Body of pancreas (tissue), 4 donors: Measurements from ENCODE around the gene POLR1C. TPM values are rescaled to one million over a fixed set of nuclear protein-coding genes. Genes with fewer than 3 reads are reported as not detected.
"Not testable (repeated sequence)": the region's sequence is repeated elsewhere in the genome, so short reads cannot be mapped to it uniquely, and the experiment has no call there.

Source experiments
- ATAC-seq: fragments of 150-250 bp; one replicate; pipeline ENCODE4 v1.9.1; 2016
- DNase-seq, 4 donors: peaks; one replicate each; pipeline ENCODE4 v3.0.0-alpha.2; 2019
- H3K27ac ChIP-seq, 4 donors: fragments of 200-600 bp; sonication (generic); 1 replicate in 3 of 4; 2 replicates in 1 of 4; pipeline versions ENCODE4 v1.5.1 to v1.6.1; 2016 to 2019; ENCODE audit warnings: mild to moderate bottlenecking in 1 of 4, mixed read lengths in 1 of 4, moderate library complexity in 1 of 4
- H3K27me3 ChIP-seq, 2 donors: fragments of 200-600 bp; sonication (generic); one replicate each; pipeline ENCODE4 v1.6.0; 2016; ENCODE audit warnings: mild to moderate bottlenecking in 1 of 2
- H3K36me3 ChIP-seq, 2 donors: fragments of 200-600 bp; sonication (generic); replicated peaks in 1 of 2; 2 replicates each; pipeline ENCODE4 v1.5.1; 2016; ENCODE audit warnings: low read depth in 2 of 2; ENCODE audit not compliant: insufficient read depth in 1 of 2
- H3K4me1 ChIP-seq: fragments of 200-600 bp; sonication (generic); one replicate; pipeline ENCODE4 v1.6.0; 2016
- H3K4me3 ChIP-seq, 2 donors: fragments of 200-600 bp; sonication (generic); 1 replicate in 1 of 2; 2 replicates in 1 of 2; pipeline ENCODE4 v1.5.1; 2016 to 2019
- H3K9me3 ChIP-seq, 3 donors: fragments of 200-600 bp; sonication (generic); 1 replicate in 2 of 3; 2 replicates in 1 of 3; pipeline ENCODE4 v1.5.1; 2016
- POLR2A ChIP-seq, 3 donors: fragments of 450-650 bp; IDR thresholded peaks; one replicate each; pipeline ENCODE4 v1.6.1; 2016; ENCODE audit warnings: antibody characterized with exemption in 3 of 3, mild to moderate bottlenecking in 2 of 3
- WGBS, 2 donors: methylation state at CpG; one replicate each; pipeline ENCODE4 v1.1.5; 2017; 5-methylcytosine and 5-hydroxymethylcytosine counted together
- intact Hi-C: fragments of 100-400 bp; cut with DNase I; formaldehyde crosslinking; loops from one replicate; pipeline ENCODE4 v1.15.1; 2023
- total RNA-seq, 2 donors: library from RNA; depleted of rRNA; stranded (reverse); fragments of >200 nt; gene quantifications; one replicate each; pipeline ENCODE4 v1.1.0, GENCODE V29; 2016
- TF ChIP-seq, protein P1 (sequence below), 7 experiments: fragments of 450-650 bp in 4 of 7; fragments of 200-600 bp in 3 of 7; sonication (generic) in 3 of 7; IDR thresholded peaks; one replicate each; pipeline ENCODE4 v1.5.1; 2016 to 2019; ENCODE audit warnings: antibody characterized with exemption in 7 of 7

POLR1C gene
- total RNA-seq, 2 donors from 2014 or later, result 19.1 to 20.2 TPM

DNA sequence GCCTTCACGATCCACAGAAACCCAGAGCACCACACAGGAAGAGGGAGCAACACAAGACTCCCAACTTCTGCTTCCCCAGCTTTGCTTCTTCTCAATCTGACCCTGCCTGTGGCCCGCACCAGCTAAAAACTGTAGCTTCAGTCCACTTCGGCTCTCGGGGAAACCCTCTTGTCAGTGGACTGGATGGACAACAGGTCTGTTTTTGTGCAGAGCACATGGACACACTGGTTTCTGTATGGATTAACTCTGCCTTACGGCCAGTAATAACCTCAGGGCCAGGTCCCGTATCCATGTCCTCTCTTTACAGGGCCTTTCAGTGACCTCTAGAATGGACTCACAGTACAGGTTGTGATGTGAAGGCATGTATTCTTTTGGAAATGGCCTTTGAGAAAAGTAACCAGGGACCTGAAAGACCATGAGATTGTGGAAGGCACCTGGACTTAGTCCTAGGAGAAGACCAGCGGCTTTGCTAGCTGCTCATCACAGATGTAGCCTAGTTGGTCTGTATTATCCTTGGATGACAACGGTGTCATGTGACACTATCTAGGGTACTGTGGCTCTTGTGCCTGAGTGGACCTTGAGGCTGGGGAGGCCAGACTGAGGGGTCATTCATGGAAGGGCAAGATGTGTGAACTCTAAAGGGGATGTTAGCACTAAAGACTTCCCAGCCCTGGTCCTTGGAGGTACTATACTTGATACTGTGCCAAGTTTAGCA is 5.8 kb downstream of the POLR1C start:
- ATAC-seq (no peak), DNase-seq (no peak)
- Histone ChIP-seq H3K4me1 (peaks cover 13% of the 10 kb centered on the region), H3K36me3 (peaks cover 9 to 55% of the 10 kb centered on the region in 2 donors), H3K4me3 (no peak overlapping the region), H3K27me3 (no peaks in the 10 kb centered on the region), H3K9me3 (no peaks in the 10 kb centered on the region), H3K27ac (no peak overlapping the region)
- WGBS, 2 donors, result 81 to 83% methylated on average over 5 to 8 of the region's 8 CpGs
- TF ChIP-seq POLR2A (IDR thresholded peaks at IDR 0.05), result no peak
- TF ChIP-seq, protein P1, sequence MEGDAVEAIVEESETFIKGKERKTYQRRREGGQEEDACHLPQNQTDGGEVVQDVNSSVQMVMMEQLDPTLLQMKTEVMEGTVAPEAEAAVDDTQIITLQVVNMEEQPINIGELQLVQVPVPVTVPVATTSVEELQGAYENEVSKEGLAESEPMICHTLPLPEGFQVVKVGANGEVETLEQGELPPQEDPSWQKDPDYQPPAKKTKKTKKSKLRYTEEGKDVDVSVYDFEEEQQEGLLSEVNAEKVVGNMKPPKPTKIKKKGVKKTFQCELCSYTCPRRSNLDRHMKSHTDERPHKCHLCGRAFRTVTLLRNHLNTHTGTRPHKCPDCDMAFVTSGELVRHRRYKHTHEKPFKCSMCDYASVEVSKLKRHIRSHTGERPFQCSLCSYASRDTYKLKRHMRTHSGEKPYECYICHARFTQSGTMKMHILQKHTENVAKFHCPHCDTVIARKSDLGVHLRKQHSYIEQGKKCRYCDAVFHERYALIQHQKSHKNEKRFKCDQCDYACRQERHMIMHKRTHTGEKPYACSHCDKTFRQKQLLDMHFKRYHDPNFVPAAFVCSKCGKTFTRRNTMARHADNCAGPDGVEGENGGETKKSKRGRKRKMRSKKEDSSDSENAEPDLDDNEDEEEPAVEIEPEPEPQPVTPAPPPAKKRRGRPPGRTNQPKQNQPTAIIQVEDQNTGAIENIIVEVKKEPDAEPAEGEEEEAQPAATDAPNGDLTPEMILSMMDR (IDR thresholded peaks at IDR 0.05), result no peak
- intact Hi-C loops, result no loop called here

DNA sequence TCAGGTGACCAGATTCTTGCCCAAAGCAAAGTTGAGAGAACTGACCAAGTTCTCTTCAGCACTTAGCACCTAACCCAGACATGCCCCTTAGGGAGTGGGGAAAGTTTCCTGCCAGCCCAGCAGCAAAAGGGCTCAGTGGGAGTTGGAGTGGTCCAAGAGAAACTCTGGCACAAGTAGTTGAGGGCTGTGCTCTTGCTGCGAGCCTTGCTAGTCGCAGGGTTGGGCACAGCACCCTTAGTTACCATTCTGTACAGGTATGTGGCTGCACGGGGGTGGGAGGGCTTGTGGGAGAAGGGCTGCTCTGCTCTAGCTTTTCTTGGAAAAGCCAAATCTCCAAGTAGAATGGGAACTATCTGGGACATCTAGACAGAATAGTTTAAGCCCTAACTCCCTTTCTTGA is 6.4 kb downstream of the POLR1C start:
- WGBS, 2 donors, result 84 to 86% methylated on average over 3 of the region's 3 CpGs
- peaks cover 9 to 56% of the 10 kb centered on the region in 2 donors for H3K36me3 ChIP-seq

DNA sequence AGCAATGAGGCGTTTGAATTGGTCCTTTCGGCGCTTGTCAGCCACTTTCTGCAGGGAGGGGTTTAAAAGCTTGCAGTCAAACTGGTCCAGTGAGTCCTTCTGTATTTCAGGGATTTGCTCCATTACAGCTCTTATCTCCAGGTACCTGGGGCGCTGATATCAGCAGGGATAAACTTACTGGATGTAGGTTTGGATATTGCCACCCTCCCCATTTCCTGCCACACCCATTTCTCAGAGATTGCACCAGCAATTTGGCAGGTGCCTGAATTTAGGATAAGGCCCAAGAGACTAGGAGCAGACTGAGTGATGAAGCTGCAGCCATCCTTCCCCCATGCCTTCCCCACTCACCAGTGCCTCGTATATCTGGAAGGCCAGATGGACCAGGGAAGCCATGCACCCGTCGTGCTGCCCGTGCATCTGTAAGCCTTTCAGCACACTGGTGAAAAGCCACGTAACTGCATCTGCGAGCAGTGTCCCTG is 7.6 kb downstream of the POLR1C start:
- TF ChIP-seq POLR2A (IDR thresholded peaks at IDR 0.05), result no peak
- TF ChIP-seq, protein P1 (IDR thresholded peaks at IDR 0.05), result no peak
- DNase-seq (no peak), ATAC-seq (no peak)
- no peaks in the 10 kb centered on the region for H3K9me3 ChIP-seq
- H3K36me3 ChIP-seq, result peaks cover 9 to 56% of the 10 kb centered on the region in 2 donors
- intact Hi-C loops, result no loop called here
- H3K4me3 ChIP-seq, result no peak overlapping the region
- 87 to 88% methylated on average over 10 of the region's 10 CpGs for WGBS, 2 donors
- H3K27ac ChIP-seq, result no peak overlapping the region
- no peaks in the 10 kb centered on the region for H3K27me3 ChIP-seq
- no peaks in the 10 kb centered on the region for H3K4me1 ChIP-seq

More for the DNA sequence above, 6.4 kb downstream of the POLR1C start:
- intact Hi-C loops, result no loop called here
- no peak overlapping the region for H3K4me3 ChIP-seq
- ATAC-seq, result no peak
- H3K27me3 ChIP-seq, result no peaks in the 10 kb centered on the region
- H3K9me3 ChIP-seq, result no peaks in the 10 kb centered on the region
- TF ChIP-seq POLR2A (IDR thresholded peaks at IDR 0.05), result no peak
- TF ChIP-seq, protein P1 (IDR thresholded peaks at IDR 0.05), result no peak
- H3K27ac ChIP-seq, result no peak overlapping the region
- no peak for DNase-seq
- H3K4me1 ChIP-seq, result peaks cover 7% of the 10 kb centered on the region

DNA sequence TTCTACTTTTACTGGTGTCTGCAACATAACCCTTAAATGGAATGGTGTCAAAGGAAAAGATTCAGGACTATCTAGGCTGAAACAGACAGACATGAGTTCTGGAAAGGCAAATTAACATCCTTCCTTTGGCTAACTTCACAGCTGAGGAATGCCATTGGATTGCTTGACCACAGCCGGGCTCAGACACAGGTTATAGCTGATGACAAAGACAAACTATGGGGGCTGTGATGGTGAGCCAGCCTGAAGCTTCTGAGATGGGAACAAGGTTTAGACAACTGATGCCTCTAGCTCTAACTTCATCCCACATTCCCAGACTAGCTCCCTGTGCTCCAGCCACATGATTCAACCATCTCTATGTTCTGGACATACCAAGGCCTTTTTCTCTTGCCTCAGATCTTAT is 15.3 kb downstream of the POLR1C start:
- Histone ChIP-seq H3K27ac (no peak overlapping the region), H3K9me3 (no peaks in the 10 kb centered on the region), H3K4me1 (no peaks in the 10 kb centered on the region), H3K36me3 (peaks cover 0 to 10% of the 10 kb centered on the region in 2 donors), H3K27me3 (no peaks in the 10 kb centered on the region), H3K4me3 (no peak overlapping the region)
- ATAC-seq (no peak), DNase-seq (no peak)
- 76 to 85% methylated on average over 1 of the region's 1 CpG for WGBS, 2 donors
- TF ChIP-seq, protein P1 (IDR thresholded peaks at IDR 0.05), result no peak
- no peak for TF ChIP-seq POLR2A (IDR thresholded peaks at IDR 0.05)
- intact Hi-C loops, result no loop called here

DNA sequence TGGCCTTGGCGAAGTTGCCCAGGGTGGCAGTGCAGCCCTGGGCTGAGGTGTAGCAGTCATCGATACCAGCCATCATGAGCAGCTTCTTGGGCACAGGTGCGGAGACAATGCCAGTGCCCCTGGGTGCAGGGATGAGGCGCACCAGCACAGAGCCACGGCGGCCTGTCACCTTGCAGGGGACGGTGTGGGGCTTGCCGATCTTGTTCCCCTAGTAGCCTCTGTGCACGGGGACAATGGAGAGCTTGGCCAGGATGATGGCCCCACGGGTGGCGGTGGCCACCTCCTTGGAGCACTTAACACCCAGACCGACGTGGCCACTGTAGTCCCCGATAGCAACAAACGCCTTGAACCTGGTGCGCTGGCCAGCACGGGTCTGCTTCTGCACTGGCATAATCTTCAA is 22.1 kb downstream of the POLR1C start:
- H3K4me1 ChIP-seq, DNase-seq, H3K9me3 ChIP-seq, ATAC-seq, intact Hi-C loops, H3K4me3 ChIP-seq, H3K27ac ChIP-seq, H3K27me3 ChIP-seq: not testable (repeated sequence)
- 90% methylated on average over 14 of the region's 17 CpGs; no CpG with 5 or more reads in 1 of the 2 donors for WGBS, 2 donors
- peaks cover 6 to 13% of the 10 kb centered on the region in 2 donors for H3K36me3 ChIP-seq

DNA sequence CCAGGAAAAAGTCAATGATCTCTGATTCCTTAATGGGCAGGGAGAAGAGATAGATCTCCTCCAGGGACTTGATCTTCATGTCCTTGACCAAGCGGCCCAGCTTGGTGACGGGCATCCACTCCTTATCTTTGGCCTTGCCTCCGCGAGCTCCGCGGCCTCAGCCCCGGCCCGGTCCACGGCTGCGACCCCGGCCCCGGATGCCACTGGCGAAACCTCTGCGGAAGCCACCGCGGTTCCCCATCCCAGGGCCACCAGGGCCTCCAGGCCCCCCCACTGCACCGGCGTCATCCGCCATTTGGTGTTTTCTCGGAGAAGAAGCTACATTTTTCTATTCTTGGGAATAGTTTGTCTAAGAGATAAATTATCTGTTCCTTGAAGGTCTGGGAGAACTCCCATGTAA is 22.5 kb downstream of the POLR1C start:
- ATAC-seq, DNase-seq, H3K4me1 ChIP-seq, H3K9me3 ChIP-seq, H3K27me3 ChIP-seq, intact Hi-C loops, H3K27ac ChIP-seq, H3K4me3 ChIP-seq: not testable (repeated sequence)
- H3K36me3 ChIP-seq, result peaks cover 6 to 15% of the 10 kb centered on the region in 2 donors
- WGBS, 2 donors, result 94 to 99% methylated on average over 20 of the region's 20 CpGs
